ENCODE results near the gene TTC32.

The TTC32 gene

GRCh38 chr2:19857100-19857499 lies 44.7 kb downstream of the TTC32 start:
- TF ChIP-seq CTCF (IDR thresholded peaks at IDR 0.05; ENCODE audit: extremely low read depth, insufficient read depth, missing control alignments) = no peak
- DNase-seq (ENCODE audit: low spot score) = no peak
- in situ Hi-C loops (cut with MboI; ENCODE audit: low pct_unique_long_range_greater_than_20kb, low sequenced_read_pairs, unreplicated experiment) = loop anchor here (10.0 to 25.0 kb wide), 3 partner anchors 502 to 1345 kb away; partner anchors contain the start of gene OSR1

GRCh38 chr2:19855542-19856431 lies 46.0 kb downstream of the TTC32 start:
- no peak for DNase-seq (ENCODE audit: low spot score)
- in situ Hi-C loops (cut with MboI; ENCODE audit: low pct_unique_long_range_greater_than_20kb, low sequenced_read_pairs, unreplicated experiment) = loop anchor here (10.0 to 25.0 kb wide), 3 partner anchors 501 to 1343 kb away; partner anchors contain the start of gene OSR1
- TF ChIP-seq CTCF (IDR thresholded peaks at IDR 0.05; ENCODE audit: extremely low read depth, insufficient read depth, missing control alignments) = no peak

- no peak for DNase-seq (ENCODE audit: low spot score)
- TF ChIP-seq CTCF (IDR thresholded peaks at IDR 0.05; ENCODE audit: extremely low read depth, insufficient read depth, missing control alignments) = no peak
- in situ Hi-C loops (cut with MboI; ENCODE audit: low pct_unique_long_range_greater_than_20kb, low sequenced_read_pairs, unreplicated experiment) = loop anchor here (10.0 to 25.0 kb wide), 3 partner anchors 500 to 1343 kb away; partner anchors contain the start of gene OSR1
Measured at GRCh38 chr2:19854596-19855541, 46.9 kb downstream of the TTC32 start.

DNA sequence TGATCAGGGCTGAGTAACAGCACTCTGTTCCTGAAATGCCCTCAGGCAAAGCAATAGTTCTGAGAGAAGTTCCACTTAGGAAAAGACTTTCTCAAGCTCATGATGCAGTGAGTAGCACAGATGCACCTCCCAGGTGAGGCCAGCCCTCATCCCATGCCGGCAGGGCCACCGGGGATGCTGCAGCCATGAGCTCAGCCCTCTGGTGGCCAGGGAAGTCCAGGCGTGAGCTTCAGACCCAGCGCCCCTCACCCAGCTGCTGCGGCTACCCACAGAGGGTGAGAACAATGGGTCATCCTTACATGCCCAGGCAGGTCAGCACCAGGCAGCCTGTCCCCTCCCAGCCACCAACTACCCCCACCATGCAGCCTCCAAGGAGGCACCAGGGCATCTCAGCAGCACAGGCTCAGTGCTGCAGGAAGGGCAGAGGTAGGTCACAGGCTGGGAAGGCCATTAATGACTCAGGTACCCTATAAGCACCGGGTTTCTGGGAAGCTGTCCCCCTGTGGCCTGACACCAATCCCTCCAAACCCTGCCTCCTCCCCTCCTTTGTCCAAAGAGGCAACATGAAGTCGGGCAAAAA lies 50.6 kb downstream of the TTC32 start:
- DNase-seq (ENCODE audit: low spot score) = no peak
- TF ChIP-seq CTCF (IDR thresholded peaks at IDR 0.05; ENCODE audit: extremely low read depth, insufficient read depth, missing control alignments) = no peak
- in situ Hi-C loops (cut with MboI; ENCODE audit: low pct_unique_long_range_greater_than_20kb, low sequenced_read_pairs, unreplicated experiment) = loop anchor here (10.0 to 25.0 kb wide), 3 partner anchors 496 to 1339 kb away; partner anchors contain the start of gene OSR1

GRCh38 chr2:19850056-19851050 lies 51.4 kb downstream of the TTC32 start:
- DNase-seq (ENCODE audit: low spot score) = no peak
- no peak for TF ChIP-seq CTCF (IDR thresholded peaks at IDR 0.05; ENCODE audit: extremely low read depth, insufficient read depth, missing control alignments)
- in situ Hi-C loops (cut with MboI; ENCODE audit: low pct_unique_long_range_greater_than_20kb, low sequenced_read_pairs, unreplicated experiment) = loop anchor here (10.0 to 25.0 kb wide), 3 partner anchors 496 to 1338 kb away; partner anchors contain the start of gene OSR1
